Keratinocyte (primary cell): ENCODE measurements around the gene NEK2. TPM values are rescaled to one million over a fixed set of nuclear protein-coding genes. Genes with fewer than 3 reads are reported as not detected.

ENCODE experiments used
- DNase-seq: peaks from one replicate; pipeline ENCODE4 v3.0.0-alpha.2; 2011; ENCODE audit warnings: low read depth, missing footprints, low spot score
- FAIRE-seq: peaks from 2 replicates; lab custom pipeline; 2011; peaks lifted over from hg19 to GRCh38; lab: Jason Lieb, UNC
- H2AFZ ChIP-seq: 2 replicates; pipeline ENCODE4 v1.6.0; 2012; ENCODE audit warnings: low read length, control low read depth, inconsistent platforms; ENCODE audit not compliant: control insufficient read depth
- H3K27ac ChIP-seq: 2 replicates; pipeline ENCODE4 v1.5.1; 2011; ENCODE audit warnings: low read length; ENCODE audit not compliant: control insufficient read depth, insufficient read depth
- H3K27me3 ChIP-seq: 3 replicates; pipeline ENCODE4 v1.6.0; 2011; ENCODE audit warnings: low read length; ENCODE audit not compliant: control insufficient read depth, insufficient read depth; ENCODE audit errors: extremely low read depth
- H3K36me3 ChIP-seq, 2 experiments: 2 replicates in 1 of 2; 3 replicates in 1 of 2; pipeline ENCODE4 v1.5.1; 2011; ENCODE audit warnings: low read length in 2 of 2, mild to moderate bottlenecking in 1 of 2; ENCODE audit not compliant: control insufficient read depth in 2 of 2, insufficient read depth in 2 of 2; ENCODE audit errors: extremely low read depth in 1 of 2
- H3K4me1 ChIP-seq: 3 replicates; pipeline ENCODE4 v1.5.1; 2011; ENCODE audit warnings: low read length; ENCODE audit not compliant: control insufficient read depth, insufficient read depth; ENCODE audit errors: extremely low read depth
- H3K4me2 ChIP-seq: 3 replicates; pipeline ENCODE4 v1.6.0; 2011; ENCODE audit warnings: low read depth, low read length; ENCODE audit not compliant: control insufficient read depth, insufficient read depth; ENCODE audit errors: extremely low read depth
- H3K4me3 ChIP-seq, 3 experiments: fragments of 200-600 bp in 1 of 3; sonication (generic) in 1 of 3; 2 replicates in 2 of 3; 3 replicates in 1 of 3; pipeline ENCODE4 v1.5.1; 2011 to 2016; ENCODE audit warnings: low read length in 3 of 3, mild to moderate bottlenecking in 3 of 3, control low read depth in 2 of 3, inconsistent platforms in 1 of 3, low read depth in 1 of 3, mixed read lengths in 1 of 3, mixed run types in 1 of 3, moderate library complexity in 1 of 3; ENCODE audit not compliant: control insufficient read depth in 2 of 3, insufficient read depth in 2 of 3; ENCODE audit errors: extremely low read depth in 1 of 3
- H3K79me2 ChIP-seq: 2 replicates; pipeline ENCODE4 v1.6.0; 2012; ENCODE audit warnings: low read length; ENCODE audit not compliant: control insufficient read depth, insufficient read depth
- H3K9ac ChIP-seq: 3 replicates; pipeline ENCODE4 v1.6.0; 2011; ENCODE audit warnings: low read length; ENCODE audit not compliant: control insufficient read depth, insufficient read depth; ENCODE audit errors: extremely low read depth
- H3K9me1 ChIP-seq: 3 replicates; pipeline ENCODE4 v1.6.0; 2011; ENCODE audit warnings: low read length; ENCODE audit not compliant: control insufficient read depth, insufficient read depth; ENCODE audit errors: extremely low read depth
- H3K9me3 ChIP-seq: 2 replicates; pipeline ENCODE4 v1.5.1; 2012; ENCODE audit warnings: low read depth, low read length; ENCODE audit not compliant: control insufficient read depth
- H4K20me1 ChIP-seq: 3 replicates; pipeline ENCODE4 v1.6.0; 2011; ENCODE audit warnings: low read length; ENCODE audit not compliant: control insufficient read depth, insufficient read depth; ENCODE audit errors: extremely low read depth
- EZH2 ChIP-seq: IDR thresholded peaks from one replicate; pipeline ENCODE4 v1.6.1; 2012; ENCODE audit warnings: inconsistent platforms, mild to moderate bottlenecking, low read length, moderate library complexity
- dilution Hi-C: fragments of 300-500 bp; cut with MboI; formaldehyde crosslinking; loops from one replicate; pipeline ENCODE4 v1.7.0; 2020; ENCODE audit warnings: low sequenced_read_pairs; ENCODE audit not compliant: extremely low pct_ligation_motif_present
- polyA plus RNA-seq, 5 experiments: library from polyadenylated mRNA; depleted of rRNA in 3 of 5; stranded (reverse) in 3 of 5; stranded (forward) in 1 of 5; unstranded in 1 of 5; fragments of >200 nt; gene quantifications; 1 replicate in 1 of 5; 2 replicates in 3 of 5; 3 replicates in 1 of 5; pipeline versions ENCODE4 v1.2.1 to v1.2.3, GENCODE V29; 2011 to 2012; ENCODE audit warnings: missing spikeins in 2 of 5, low read depth in 1 of 5, low replicate concordance in 1 of 5
- TF ChIP-seq, protein P1 (sequence below), 3 experiments: IDR thresholded peaks in 1 of 3; conservative IDR thresholded peaks in 1 of 3; optimal IDR thresholded peaks in 1 of 3; 2 replicates in 2 of 3; 3 replicates in 1 of 3; pipeline versions ENCODE3 to v1.5.1; 2011; ENCODE audit warnings: low read length in 3 of 3, mild to moderate bottlenecking in 3 of 3, moderate library complexity in 2 of 3, control low read depth in 1 of 3, inconsistent platforms in 1 of 3; ENCODE audit not compliant: insufficient read depth in 2 of 3; ENCODE audit errors: extremely low read depth in 1 of 3

NEK2 gene
- polyA plus RNA-seq, 1 donor (not counting 4 experiments of a cell fraction or from before 2014, with no cell fraction given): 10.8 TPM

DNA sequence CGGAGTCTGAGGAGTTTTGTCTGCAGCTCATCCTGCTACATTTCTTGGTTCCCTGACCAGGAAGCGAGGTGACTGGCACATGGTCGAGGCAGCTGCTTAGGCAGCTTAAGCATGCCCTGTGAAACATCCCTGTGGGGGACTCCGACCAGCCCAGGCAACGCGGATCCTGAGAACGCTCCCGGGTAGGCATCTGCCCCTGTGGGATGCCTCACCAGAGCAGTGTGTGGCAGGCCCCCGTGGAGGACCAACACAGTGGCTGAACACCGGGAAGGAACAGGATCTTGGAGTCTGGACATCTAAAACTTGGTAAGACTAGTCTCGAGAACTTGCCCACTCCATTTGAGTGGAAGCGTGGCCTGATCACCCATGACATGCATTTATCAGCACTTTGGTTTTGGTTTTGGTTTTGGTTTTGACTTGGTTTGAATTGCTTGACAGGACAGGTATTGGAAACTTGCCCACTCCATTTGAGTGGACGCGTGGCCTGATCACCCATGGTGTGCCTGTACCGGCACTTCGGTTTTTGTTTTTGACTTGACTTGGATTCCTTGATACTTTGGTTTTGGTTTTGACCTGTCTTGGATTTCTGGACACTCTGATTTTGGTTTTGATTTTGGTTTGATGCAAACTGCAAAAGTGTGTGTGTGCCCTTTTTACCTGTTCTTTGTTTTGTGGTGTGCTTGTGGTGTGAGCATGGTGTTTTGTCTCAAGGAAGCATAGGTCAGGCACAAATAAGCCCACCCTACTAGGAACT, 12.2 kb upstream of the NEK2 start:
- dilution Hi-C loops: no loop called here
- H2AFZ ChIP-seq: no peak overlapping the region
- no peaks in the 10 kb centered on the region for H3K79me2 ChIP-seq
- DNase-seq (no peak), FAIRE-seq (no peak)
- no peak overlapping the region for H3K9ac ChIP-seq
- no peaks in the 10 kb centered on the region for H3K27me3 ChIP-seq
- no peaks in the 10 kb centered on the region for H4K20me1 ChIP-seq
- H3K4me2 ChIP-seq: no peak overlapping the region
- H3K36me3 ChIP-seq: no peaks in the 10 kb centered on the region
- TF ChIP-seq EZH2: no peak
- TF ChIP-seq, protein P1, sequence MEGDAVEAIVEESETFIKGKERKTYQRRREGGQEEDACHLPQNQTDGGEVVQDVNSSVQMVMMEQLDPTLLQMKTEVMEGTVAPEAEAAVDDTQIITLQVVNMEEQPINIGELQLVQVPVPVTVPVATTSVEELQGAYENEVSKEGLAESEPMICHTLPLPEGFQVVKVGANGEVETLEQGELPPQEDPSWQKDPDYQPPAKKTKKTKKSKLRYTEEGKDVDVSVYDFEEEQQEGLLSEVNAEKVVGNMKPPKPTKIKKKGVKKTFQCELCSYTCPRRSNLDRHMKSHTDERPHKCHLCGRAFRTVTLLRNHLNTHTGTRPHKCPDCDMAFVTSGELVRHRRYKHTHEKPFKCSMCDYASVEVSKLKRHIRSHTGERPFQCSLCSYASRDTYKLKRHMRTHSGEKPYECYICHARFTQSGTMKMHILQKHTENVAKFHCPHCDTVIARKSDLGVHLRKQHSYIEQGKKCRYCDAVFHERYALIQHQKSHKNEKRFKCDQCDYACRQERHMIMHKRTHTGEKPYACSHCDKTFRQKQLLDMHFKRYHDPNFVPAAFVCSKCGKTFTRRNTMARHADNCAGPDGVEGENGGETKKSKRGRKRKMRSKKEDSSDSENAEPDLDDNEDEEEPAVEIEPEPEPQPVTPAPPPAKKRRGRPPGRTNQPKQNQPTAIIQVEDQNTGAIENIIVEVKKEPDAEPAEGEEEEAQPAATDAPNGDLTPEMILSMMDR (optimal IDR thresholded peaks at IDR 0.05 in 1 of 3, IDR thresholded peaks at IDR 0.05 in 1 of 3, conservative IDR thresholded peaks at IDR 0.05 in 1 of 3; ENCODE audit: extremely low read depth in 1 of 3, insufficient read depth in 2 of 3, low read length in 3 of 3): no peak
- no peak overlapping the region for H3K27ac ChIP-seq
- no peaks in the 10 kb centered on the region for H3K9me3 ChIP-seq
- no peaks in the 10 kb centered on the region for H3K4me1 ChIP-seq
- no peaks in the 10 kb centered on the region for H3K9me1 ChIP-seq
- H3K4me3 ChIP-seq: no peak overlapping the region

DNA sequence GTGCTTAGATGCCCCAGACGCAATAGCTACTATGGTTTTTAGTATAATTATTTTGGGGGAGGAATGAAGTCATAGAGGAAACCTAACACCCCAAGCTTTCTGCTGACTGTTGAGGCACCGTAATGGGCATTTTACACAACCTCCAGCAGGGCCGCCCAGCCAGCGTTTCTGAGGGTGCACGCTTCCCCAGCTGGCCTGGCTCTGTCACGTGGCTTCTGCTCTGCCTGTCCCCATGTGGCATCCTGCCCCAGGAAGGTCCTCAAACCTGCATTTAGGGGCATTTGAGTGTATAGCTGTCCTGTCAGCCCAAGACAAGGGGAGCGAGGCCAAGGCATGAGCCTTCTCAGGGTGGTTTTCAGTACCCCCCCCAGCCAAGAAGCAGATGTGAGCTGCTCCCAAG, 10.4 kb upstream of the NEK2 start:
- H3K9me1 ChIP-seq: no peaks in the 10 kb centered on the region
- dilution Hi-C loops: no loop called here
- H2AFZ ChIP-seq: no peak overlapping the region
- H4K20me1 ChIP-seq: no peaks in the 10 kb centered on the region
- no peak overlapping the region for H3K4me2 ChIP-seq
- no peaks in the 10 kb centered on the region for H3K27me3 ChIP-seq
- H3K27ac ChIP-seq: no peak overlapping the region
- no peak overlapping the region for H3K9ac ChIP-seq
- no peak for TF ChIP-seq EZH2
- TF ChIP-seq, protein P1 (optimal IDR thresholded peaks at IDR 0.05 in 1 of 3, IDR thresholded peaks at IDR 0.05 in 1 of 3, conservative IDR thresholded peaks at IDR 0.05 in 1 of 3; ENCODE audit: extremely low read depth in 1 of 3, insufficient read depth in 2 of 3, low read length in 3 of 3): no peak
- no peaks in the 10 kb centered on the region for H3K9me3 ChIP-seq
- no peaks in the 10 kb centered on the region for H3K36me3 ChIP-seq
- DNase-seq (no peak), FAIRE-seq (no peak)
- no peak overlapping the region for H3K4me3 ChIP-seq
- peaks cover 5% of the 10 kb centered on the region for H3K4me1 ChIP-seq
- no peaks in the 10 kb centered on the region for H3K79me2 ChIP-seq
